Measurements from ENCODE around the gene NDUFAB1. TPM values are rescaled to one million over a fixed set of nuclear protein-coding genes. Genes with fewer than 3 reads are reported as not detected.
"Not testable (repeated sequence)": the region's sequence is repeated elsewhere in the genome, so short reads cannot be mapped to it uniquely, and the experiment has no call there.

The NDUFAB1 gene
- total RNA-seq, 1 experiment from 2014 or later: 136 TPM

DNA sequence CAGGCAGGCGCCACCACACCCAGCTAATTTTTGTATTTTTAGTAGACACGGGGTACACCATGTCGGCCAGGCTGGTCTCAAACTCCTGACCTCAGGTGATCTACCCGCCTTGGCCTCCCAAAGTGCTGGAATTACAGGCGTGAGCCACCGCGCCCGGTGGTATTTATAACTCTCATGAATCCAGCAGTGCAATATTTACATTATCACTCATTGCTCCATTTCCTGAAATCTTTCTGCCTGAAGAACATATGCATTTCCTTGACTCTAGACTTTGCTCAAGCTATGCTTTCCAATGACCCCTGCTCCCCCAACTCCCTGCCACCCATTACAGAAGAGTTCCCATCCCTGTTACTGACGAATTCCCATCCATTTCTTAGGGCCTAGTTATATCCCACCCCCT, 19.7 kb upstream of the NDUFAB1 start:
- no peaks in the 10 kb centered on the region for H3K4me1 ChIP-seq (replicated peaks; ENCODE audit: insufficient read depth)
- no peak overlapping the region for H3K4me3 ChIP-seq
- TF ChIP-seq EZH2 (IDR thresholded peaks at IDR 0.05; ENCODE audit: low read depth) (no peak), CTCF (conservative IDR thresholded peaks at IDR 0.05) (no peak)
- H3K27me3 ChIP-seq (ENCODE audit: insufficient read depth, low read depth): no peaks in the 10 kb centered on the region
- H4K20me1 ChIP-seq (ENCODE audit: insufficient read depth): no peaks in the 10 kb centered on the region
- BruUV-seq (replicated peaks): no TSS peak
- no peak overlapping the region for H3K4me2 ChIP-seq
- H3K79me2 ChIP-seq (ENCODE audit: low read depth): no peaks in the 10 kb centered on the region
- no peaks in the 10 kb centered on the region for H3K9me3 ChIP-seq (ENCODE audit: insufficient read depth, low read depth)
- intact Hi-C loops (cut with micrococcal nuclease; ENCODE audit: unreplicated experiment): no loop called here
- H3F3A ChIP-seq (ENCODE audit: insufficient read depth, low read depth): no peaks in the 10 kb centered on the region
- no peaks in the 10 kb centered on the region for H3K9me2 ChIP-seq (ENCODE audit: insufficient read depth)
- peaks cover 21% of the 10 kb centered on the region for H3K36me3 ChIP-seq (ENCODE audit: low read depth)
- H2AFZ ChIP-seq: no peak overlapping the region
- ChIA-PET CTCF (no interaction called here), POLR2A (ENCODE audit: unreplicated experiment) (no interaction called here)
- no peak overlapping the region for H3K27ac ChIP-seq
- DNase-seq: no peak

DNA sequence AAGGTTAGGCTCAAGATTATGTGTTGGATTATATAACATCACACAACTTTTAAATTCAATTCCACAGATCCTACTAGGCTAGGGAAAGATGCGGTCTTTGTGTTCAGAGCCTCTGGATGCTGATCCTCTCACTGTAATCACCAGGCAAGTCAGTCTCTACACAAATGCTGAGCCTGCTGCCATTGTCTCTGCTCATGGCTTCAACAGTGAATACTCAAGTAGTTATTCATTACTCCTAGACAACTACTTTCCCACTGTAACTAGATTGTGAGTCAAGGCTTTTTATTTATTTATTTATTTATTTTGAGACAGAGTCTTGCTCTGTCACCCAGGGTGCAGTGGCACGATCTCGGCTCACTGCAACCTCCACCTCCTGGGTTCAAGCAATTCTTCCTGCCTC, 15.8 kb upstream of the NDUFAB1 start:
- no peak overlapping the region for H2AFZ ChIP-seq
- no peak for DNase-seq
- no peaks in the 10 kb centered on the region for H3K27me3 ChIP-seq (ENCODE audit: insufficient read depth, low read depth)
- no peak overlapping the region for H3K4me3 ChIP-seq
- H3K4me1 ChIP-seq (replicated peaks; ENCODE audit: insufficient read depth): no peaks in the 10 kb centered on the region
- BruUV-seq (replicated peaks): no TSS peak
- H3K9me3 ChIP-seq (ENCODE audit: insufficient read depth, low read depth): no peaks in the 10 kb centered on the region
- H3K79me2 ChIP-seq (ENCODE audit: low read depth): no peaks in the 10 kb centered on the region
- ChIA-PET POLR2A (ENCODE audit: unreplicated experiment) (no interaction called here), CTCF (no interaction called here)
- no peaks in the 10 kb centered on the region for H3K9me2 ChIP-seq (ENCODE audit: insufficient read depth)
- no peak for TF ChIP-seq EZH2 (IDR thresholded peaks at IDR 0.05; ENCODE audit: low read depth)
- TF ChIP-seq CTCF (conservative IDR thresholded peaks at IDR 0.05): no peak
- intact Hi-C loops (cut with micrococcal nuclease; ENCODE audit: unreplicated experiment): no loop called here
- H3K27ac ChIP-seq: no peak overlapping the region
- H3K36me3 ChIP-seq (ENCODE audit: low read depth): peaks cover 13% of the 10 kb centered on the region; the same call in 1 of the 2 replicates
- H3K4me2 ChIP-seq: no peak overlapping the region
- no peaks in the 10 kb centered on the region for H4K20me1 ChIP-seq (ENCODE audit: insufficient read depth)
- peaks cover 4% of the 10 kb centered on the region; the same call in 1 of the 2 replicates for H3F3A ChIP-seq (ENCODE audit: insufficient read depth, low read depth)

DNA sequence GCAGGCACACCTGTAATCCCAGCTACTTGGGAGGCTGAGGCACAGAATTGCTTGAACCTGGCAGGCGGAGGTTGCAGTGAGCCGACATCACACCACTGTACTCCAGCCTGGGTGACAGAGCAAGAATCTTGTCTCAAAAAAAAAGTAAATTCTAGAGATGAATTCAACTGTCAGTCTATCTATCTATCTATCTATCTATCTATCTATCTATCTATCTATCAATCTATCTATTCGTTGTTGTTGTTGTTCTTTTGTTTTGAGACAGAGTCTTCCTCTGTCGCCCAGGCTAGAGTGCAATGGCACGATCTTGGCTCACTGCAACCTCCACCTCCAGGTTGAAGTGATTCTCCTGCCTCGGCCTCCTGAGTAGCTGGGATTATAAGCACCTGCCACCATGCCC, 14.8 kb upstream of the NDUFAB1 start:
- H3K79me2 ChIP-seq (ENCODE audit: low read depth); H3F3A ChIP-seq (ENCODE audit: insufficient read depth, low read depth); H3K4me2 ChIP-seq; H4K20me1 ChIP-seq (ENCODE audit: insufficient read depth); H3K4me1 ChIP-seq (replicated peaks; ENCODE audit: insufficient read depth); intact Hi-C loops (cut with micrococcal nuclease; ENCODE audit: unreplicated experiment); BruUV-seq (replicated peaks); H3K9me2 ChIP-seq (ENCODE audit: insufficient read depth); H3K27ac ChIP-seq; H3K9me3 ChIP-seq (ENCODE audit: insufficient read depth, low read depth); POLR2A ChIA-PET (ENCODE audit: unreplicated experiment); H3K27me3 ChIP-seq (ENCODE audit: insufficient read depth, low read depth); H2AFZ ChIP-seq; CTCF ChIA-PET; DNase-seq; H3K4me3 ChIP-seq: not testable (repeated sequence)
- H3K36me3 ChIP-seq (ENCODE audit: low read depth): peaks cover 13% of the 10 kb centered on the region; the same call in 1 of the 2 replicates

- no peak for TF ChIP-seq CTCF (conservative IDR thresholded peaks at IDR 0.05)
- TF ChIP-seq EZH2 (IDR thresholded peaks at IDR 0.05; ENCODE audit: low read depth): no peak
- Histone ChIP-seq H3K4me3 (no peak overlapping the region), H3K9me3 (ENCODE audit: insufficient read depth, low read depth) (no peaks in the 10 kb centered on the region), H3K36me3 (ENCODE audit: low read depth) (peaks cover 13% of the 10 kb centered on the region; the same call in 1 of the 2 replicates), H3F3A (ENCODE audit: insufficient read depth, low read depth) (peaks cover 4% of the 10 kb centered on the region; the same call in 1 of the 2 replicates), H4K20me1 (ENCODE audit: insufficient read depth) (no peaks in the 10 kb centered on the region), H3K27ac (no peak overlapping the region), H3K79me2 (ENCODE audit: low read depth) (no peaks in the 10 kb centered on the region), H3K9me2 (ENCODE audit: insufficient read depth) (no peaks in the 10 kb centered on the region), H3K4me2 (no peak overlapping the region), H3K27me3 (ENCODE audit: insufficient read depth, low read depth) (no peaks in the 10 kb centered on the region), H2AFZ (no peak overlapping the region), H3K4me1 (replicated peaks; ENCODE audit: insufficient read depth) (no peaks in the 10 kb centered on the region)
- CTCF ChIA-PET: no interaction called here
- DNase-seq: no peak
- no TSS peak for BruUV-seq (replicated peaks)
- intact Hi-C loops (cut with micrococcal nuclease; ENCODE audit: unreplicated experiment): no loop called here
- POLR2A ChIA-PET (ENCODE audit: unreplicated experiment): no interaction called here
Measured at GRCh38 chr16:23609929-23610328, 13.8 kb upstream of the NDUFAB1 start.

All from PC-9 (cell line).